ENCODE data around the gene PSMD11.
"Not testable (repeated sequence)": the region's sequence is repeated elsewhere in the genome, so short reads cannot be mapped to it uniquely, and the experiment has no call there.

Gene PSMD11

DNA sequence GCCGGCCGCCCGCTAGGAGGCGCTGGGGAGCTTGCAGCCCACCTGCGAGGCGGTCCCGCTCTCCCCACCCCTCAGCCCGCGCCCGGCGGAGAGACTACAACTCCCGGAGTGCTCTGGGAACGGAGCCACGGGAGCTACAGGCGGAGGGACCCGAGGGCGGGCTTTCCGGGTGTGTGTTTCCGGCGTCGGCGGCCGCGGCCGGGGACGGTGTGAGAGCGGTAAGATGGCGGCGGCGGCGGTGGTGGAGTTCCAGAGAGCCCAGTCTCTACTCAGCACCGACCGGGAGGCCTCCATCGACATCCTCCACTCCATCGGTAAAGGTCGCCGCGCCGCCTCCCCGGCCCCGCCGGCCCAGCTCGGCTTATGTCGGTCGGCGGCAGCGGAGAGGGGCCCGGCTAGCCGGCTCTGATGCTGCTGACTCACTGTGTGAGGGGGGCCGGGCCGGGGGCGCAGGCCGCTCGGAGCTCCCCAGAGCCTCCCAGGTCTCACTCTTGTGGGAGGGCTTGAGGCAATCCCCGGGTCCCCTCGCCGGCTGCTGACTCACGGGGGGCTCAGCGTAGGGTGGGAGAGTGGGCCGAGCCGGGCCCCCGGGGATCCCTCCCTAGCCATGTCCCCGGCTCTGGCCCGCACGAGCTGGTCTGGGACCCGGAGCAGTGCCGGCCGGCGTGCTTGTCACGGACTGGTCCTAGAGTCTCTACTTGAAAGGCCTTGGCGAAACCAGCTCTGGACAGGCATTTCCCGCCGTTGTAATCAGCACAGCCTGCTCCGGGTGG is at the start of gene PSMD11:
TSS of gene PSMD11 (plus strand) at position 210 of the 773 bp plus-strand sequence. CDS start at position 224, 14 bp downstream.
- peak; percentile 98 for DNase-seq

DNA sequence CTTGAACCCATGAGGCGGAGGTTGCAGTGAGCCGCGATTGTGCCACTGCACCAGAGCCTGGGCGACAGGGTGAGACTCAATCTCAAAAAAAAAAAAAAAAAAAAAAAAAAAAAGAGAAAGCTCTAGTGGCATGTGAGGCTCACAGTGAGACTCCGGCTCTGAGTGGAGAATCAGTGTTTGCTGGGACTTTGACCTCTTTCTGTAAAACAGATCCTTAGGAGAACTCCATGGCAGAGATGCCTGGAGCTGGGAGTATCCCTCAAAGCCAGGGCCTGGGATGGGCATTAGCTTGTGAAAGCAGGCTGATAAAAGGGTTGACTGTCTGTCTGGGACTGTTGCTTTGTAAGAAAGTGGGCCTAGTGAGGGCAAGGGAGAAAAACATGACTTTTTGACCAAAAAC is 48.0 kb upstream of the PSMD11 start:
- DNase-seq: no peak

DNA sequence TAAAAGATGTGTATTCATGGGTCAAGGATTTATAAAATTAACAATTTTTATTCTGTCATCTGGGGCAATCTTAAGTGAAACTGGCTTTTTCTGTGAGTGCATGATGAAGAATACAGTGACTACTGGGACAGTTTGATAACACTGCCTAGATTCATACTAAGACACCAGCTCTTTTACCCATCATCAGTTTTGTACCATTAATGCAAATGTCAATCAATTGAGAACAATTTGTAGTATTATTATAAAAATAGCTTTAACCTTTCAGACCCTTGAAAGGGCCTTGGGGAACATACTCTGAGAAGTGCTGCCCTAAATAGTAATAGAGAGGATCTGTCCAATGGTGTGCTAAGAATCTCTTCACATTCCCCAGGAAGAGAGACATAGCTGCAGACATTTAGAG is 45.4 kb upstream of the PSMD11 start:
- no peak for DNase-seq

DNA sequence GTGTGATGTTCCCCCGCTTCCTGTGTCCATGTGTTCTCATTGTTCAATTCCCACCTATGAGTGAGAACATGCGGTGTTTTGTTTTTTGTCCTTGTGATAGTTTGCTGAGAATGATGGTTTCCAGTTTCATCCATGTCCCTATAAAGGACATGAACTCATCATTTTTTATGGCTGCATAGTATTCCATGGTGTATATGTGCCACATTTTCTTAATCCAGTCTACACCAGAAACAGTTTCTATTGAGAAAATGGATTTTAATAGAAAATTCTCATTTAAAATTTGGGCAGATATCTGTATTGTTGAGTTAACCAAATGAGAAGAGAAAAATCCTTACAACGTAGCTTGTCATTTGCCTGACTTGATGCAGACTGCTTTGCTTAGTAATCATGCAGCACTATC is 34.2 kb upstream of the PSMD11 start:
- not testable (repeated sequence) for DNase-seq

DNA sequence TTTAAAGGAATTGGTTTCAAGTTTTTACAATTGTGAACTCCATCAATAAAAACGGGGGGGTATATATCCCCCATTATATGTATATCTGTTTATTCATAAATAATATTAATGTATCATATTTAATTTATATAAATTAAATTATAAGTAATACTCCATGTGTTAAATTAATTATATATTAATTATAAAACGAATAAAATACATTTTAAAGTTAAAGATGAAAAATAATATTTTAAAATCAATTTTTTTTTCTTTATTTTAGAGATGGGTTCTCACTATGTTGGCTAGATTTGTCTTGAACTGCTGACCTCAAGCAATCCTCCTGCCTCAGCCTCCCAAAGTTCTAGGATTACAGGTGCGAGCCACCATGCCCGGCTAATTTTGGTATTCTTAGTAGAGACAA is 17.4 kb upstream of the PSMD11 start:
- no peak for DNase-seq

DNA sequence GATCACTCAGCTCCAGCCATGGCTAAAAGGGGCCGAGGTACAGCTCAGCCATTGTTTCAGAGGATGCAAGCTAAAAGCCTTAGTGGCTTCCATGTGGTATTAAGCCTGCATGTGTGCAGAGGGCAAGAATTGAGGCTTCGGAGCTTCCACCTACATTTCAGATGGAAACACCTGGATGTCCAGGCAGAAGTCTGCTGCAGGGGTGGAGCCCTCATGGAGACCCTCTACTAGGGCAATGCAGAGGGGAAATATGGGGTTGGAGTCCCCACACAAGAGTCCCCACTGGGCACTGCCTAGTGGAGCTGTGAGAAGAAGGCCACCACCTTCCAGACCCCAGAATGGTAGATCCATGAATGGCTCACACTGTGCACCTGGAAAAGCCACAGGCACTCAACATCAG is 14.7 kb upstream of the PSMD11 start:
- no peak for DNase-seq

DNA sequence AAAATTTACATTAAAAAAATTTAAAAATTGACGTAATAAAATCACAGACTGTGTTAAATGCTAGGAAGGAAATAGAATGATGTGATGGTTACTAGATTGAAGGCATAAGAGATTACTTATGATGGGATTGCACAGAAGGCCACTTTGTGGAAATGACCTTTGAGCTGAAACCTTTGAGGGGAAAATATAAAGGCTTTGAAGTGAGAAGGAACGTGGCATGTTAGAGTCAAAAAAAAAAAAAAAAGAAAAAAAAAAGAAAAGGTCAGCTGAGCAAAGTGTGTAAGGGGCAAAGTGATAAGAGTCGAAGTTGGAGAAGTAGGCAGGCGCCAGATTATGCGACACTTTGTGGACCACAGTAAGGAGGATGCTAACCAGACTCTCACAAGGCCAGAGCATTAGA is 3.6 kb upstream of the PSMD11 start:
- peak; percentile 11 for DNase-seq

DNA sequence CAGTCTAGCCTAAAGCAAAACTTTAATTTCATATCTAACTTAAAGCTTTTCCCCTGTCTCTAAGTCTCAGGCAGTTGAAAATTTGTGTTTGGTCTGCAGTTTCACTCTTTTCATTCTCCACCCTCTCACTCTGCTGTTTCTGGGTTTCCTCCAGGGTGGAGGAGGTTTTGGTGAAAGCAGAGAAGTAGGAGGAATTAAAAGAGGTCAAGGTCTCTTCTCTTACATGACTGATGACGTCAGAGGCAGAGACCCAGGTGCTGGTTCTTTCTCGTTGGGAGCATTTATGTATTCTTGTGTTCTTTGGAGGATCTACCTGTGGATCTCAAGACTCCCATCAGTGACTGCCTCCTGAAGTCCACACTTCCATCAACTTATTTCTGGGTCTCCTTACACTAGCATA is 2.4 kb upstream of the PSMD11 start:
- no peak for DNase-seq

DNA sequence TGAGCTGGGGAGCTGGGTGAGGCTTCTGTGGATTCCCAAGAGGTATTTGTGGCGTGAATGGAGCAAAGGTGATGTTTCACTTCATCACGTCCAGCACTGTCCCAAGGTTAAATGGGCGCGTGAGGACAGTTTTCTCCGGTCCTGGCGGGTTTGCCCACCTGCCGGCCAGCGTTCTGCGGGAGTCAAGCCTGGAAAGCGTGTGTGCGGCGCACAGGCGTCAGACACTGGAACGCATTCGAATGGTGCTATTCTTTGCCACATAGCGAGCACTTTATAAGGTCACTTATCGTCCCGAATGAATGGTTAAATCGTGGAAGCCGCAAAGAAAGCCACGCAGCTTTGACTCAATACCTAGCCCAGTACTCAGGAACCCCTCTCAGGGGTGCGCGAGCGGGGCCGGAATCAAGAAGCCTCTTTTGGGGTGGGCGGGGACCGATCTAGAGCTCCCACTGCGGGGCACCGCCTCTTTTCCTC is 446 bp upstream of the PSMD11 start:
- DNase-seq: no peak

DNA sequence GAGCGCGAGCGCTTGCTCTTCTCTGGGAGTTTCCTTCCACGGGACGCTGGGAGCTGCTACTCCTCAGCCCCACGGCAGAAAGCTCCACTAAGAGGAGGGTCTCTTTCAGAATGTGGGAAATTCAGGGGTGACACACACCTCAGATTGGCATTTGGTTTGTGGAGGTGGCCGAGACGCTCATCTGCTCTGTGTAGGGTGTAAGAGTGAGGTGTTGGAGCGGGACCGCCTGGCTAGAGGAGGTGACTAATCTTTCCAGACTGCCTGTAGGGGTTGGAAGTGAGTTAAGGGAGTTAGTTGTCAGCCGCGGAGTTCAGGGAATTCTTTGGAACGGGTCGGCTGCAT is 735 bp downstream of the PSMD11 start:
- DNase-seq: peak; percentile 65

DNA sequence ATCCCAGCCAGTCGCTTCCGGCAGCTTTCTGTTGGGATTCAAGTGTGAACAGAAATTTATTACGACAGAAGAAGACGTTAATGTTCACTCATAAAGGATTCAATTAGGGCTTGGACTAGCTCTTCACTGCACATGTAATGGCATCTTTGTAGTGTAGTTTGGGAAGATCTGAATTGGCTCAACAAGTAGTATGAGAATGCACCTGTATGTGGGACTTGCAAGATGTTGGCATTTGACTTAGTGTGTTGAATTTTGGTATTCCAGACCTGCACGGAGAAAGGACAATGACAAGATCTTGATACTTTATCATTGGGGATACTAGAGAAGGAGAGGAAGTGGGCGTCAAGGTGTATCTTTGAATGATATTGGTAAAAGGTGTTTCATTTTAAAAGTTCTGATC is 1.2 kb downstream of the PSMD11 start:
- peak; percentile 13 for DNase-seq

DNA sequence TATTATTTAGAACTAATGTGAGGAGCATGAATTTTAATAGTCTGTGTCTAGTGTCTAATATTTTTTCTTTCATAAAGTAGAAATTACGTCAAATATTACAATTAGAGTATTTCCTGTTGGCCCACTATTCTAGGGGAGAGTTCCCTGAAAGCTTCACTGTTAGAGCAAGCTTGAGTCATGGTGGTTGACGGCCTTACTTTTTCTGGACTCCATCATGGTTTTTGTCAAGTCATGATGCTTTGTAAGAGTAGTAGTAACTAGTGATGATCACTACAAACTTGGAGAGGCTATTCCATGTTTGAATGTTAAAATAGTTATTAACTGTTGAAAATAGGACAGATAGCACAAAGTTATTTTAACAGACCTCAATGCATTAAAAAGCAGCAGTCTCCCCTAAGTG is 1.7 kb downstream of the PSMD11 start:
- DNase-seq: peak; percentile 48

DNA sequence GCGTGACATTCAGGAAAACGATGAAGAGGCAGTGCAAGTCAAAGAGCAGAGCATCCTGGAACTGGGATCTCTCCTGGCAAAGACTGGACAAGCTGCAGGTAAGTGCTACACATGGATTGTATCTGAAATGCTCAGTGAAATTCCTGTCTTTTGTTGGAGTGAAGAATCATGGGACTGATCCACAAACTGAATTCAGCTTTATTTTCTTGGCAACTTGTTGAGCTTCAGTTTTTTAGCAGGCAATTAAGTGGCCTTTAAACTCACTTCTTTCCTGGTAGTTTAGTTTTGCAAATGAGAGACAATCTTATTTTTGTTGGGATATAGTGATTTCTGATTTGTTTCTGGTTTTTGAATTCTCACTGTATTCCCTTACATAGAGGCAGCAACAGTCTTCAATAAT is 2.6 kb downstream of the PSMD11 start:
- DNase-seq: no peak

DNA sequence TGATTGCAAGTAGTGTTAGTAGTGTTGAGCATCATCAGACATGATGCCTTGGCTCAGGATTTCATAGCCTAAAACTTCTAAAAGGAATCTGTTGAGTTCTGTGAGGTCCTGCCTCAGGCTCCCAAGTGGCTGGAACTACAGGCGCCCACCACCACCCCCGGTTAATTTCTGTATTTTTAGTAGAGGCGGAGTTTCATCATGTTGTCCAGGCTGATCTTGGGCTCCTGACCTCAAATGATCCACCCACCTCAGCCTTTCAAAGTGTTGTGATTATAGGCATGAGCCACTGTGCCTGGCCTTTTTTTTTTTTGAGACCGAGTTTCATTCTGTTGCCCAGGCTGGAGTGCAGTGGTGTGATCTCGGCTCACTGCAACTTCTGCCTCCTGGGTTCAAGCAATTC is 5.7 kb downstream of the PSMD11 start:
- no peak for DNase-seq

DNA sequence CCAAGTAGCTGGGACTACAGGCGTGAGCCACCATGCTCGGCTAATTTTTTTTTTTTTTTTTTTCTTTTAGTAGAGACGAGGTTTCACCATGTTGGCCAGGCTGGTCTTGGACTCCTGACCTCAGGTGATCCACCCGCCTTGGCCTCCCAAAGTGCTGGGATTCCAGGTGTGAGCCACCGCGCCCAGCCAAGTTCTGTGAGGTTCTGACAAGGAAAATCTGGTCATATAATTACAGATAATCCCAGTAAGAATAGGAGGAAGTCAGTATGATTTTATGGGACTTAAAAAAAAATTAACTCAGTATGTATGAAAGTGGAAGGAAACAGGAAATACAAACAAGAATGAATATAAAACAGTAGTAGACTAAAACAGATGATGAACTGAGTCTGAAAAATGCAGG is 6.1 kb downstream of the PSMD11 start:
- DNase-seq: not testable (repeated sequence)

DNA sequence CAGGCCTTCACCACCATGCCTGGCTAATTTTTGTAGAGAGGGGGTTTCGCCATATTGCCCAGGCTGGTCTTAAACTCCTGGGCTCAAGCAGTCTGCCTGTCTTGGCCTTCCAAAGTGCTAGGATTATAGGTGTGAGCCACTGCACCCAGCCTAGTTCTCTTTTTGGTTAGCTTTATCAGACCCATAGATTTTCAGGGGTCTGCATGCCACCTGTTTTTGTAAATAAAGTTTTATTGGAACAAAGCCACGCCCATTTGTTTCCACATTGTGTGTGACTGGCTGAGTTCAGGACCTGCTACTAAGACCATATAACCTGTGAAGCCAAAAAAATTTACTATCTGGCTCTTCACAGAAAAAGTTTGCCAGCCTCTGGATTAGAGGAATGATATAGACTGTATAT is 7.6 kb downstream of the PSMD11 start:
- no peak for DNase-seq

DNA sequence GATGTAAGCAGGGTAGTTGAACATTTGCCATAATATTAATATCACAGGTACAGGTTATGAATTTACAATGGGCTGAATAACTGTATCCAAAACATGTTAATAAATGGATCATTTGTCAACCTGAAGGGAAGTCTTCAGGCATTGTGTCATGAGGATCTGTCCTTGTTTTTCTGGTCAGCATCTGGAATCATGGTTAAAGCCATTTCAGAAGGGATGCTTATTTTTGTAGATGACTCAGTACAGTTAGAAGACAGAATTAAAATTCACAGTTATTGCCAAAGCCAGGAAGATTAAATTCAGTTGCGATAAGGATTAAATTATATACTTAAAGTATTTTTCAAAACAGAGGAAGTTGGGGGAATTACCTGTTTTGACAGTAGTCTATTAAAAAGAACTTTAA is 8.0 kb downstream of the PSMD11 start:
- DNase-seq: no peak

DNA sequence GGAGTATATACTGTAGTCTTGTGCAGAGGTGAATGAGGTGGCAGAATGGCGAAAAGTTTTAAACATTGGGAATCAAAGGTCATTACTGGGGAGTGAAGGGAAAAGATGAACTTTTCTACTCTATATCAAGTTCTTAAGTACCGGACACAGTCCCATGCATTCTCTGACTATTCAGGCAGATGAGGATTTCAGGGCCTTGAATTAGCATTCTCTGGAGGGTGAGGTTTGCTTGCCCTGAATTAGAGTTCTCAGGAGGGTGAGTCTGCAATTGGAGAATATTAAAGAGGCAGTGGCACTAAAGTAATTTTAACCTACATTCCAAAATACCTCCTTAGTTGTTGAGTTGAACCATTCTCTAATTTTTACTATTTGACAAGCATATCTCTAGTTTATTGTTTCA is 9.1 kb downstream of the PSMD11 start:
- no peak for DNase-seq

DNA sequence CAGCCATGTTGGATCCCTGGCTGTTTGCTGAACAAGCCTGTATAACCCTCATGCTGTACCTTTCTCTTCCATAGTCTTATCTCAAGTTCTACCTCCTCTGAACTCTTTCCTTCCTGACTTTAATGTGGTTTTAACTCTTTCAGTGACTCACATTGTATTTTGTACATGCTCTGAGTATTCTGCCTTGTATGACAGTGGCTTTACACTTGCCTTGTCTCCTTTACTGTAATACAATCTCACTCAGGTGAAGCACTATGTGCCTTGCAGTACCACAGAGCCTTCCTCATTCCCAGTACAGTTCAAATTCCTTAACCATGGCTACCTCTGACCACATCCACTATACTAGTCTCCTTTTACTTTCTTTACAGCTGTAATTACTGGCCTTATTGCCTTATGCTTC is 14.1 kb downstream of the PSMD11 start:
- DNase-seq: no peak

DNA sequence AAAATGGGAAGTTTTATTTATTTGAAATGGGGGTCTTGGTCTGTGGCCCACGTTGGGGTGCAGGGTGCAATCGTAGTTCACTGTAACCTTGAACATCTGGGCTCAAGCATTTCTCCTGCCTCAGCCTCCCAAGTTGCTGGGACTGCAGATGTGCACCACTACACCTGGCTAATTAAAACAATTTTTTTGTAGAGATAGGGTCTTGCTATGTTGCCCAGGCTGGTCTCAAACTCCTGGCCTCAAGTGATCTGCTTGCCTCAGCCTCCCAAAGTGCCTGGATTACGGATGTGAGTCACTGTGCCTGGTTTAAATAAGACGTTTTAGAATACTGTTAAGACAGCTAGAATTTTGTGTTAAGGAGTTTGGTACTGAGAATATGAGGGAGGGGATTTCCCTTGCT is 15.7 kb downstream of the PSMD11 start:
- no peak for DNase-seq

DNA sequence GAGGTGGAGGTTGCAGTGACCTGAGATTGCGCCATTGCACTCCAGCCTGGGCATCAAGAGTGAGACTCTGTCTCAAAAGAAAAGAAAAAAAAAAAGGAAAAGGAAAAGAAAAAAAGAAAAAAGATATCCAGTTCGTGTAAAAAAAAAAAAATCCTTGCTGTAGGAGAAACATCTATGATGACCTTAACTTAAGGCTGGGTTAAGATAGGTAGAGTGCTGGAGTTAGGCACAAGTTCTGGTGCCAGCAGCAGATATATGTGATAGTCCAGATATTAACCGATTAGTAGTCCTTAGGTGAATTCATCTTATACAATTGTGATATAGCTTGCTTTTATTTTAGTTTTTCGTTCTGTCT is 17.2 kb downstream of the PSMD11 start:
- DNase-seq: no peak

DNA sequence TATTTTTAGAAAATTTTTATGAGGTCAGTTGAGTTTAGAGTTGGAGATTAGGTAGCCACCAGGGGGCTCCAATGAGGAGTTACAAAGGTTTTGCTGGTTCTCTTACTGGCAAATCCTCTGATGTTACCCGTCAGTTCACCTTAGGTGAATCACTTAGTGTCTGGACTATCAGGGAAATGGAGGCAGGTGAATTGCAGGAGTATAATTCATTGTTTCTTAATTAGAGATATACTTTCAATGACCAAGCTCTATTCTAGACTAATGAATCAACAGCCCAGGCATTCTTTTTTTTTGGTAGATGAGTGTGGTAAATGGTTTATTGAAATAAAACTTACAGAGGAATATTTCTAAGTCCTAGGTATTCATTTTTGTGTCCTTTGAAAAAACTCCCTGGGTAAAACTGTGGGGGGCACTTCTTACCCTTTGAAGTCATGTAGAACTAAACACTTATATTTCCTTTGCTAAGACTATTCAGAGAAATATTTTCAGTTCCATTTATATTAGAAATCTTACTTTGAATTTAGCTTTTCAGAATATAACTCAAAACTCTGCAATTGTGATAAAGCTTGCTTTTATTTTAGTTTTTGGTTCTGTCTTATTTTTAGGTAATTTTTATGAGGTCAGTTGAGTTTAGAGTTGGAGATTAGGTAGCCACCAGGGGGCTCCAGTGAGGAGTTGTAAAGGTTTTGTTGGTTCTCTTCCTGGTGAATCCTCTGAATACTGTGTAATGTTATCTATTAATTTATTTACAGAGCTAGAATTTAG is 17.7 kb downstream of the PSMD11 start:
- DNase-seq: peak; percentile 91

DNA sequence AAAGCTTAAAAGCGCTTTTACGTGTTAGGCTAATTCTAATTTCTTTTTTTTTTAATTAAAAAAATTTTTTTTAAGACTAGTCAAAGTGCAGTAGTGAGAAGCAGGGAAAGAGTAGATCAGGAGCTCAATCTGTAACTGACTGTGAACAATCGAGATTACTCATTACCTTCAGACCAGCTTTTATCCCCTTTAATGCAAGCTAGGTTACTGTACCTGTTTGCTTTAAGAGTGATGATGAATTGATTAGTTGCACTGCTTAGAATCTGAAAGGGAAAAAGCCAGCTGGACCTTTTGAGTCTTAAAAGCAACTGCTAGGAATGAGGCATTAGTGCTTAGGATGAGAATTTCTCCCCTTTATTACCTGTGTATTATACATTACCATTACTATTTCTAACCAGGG is 19.0 kb downstream of the PSMD11 start:
- no peak for DNase-seq

DNA sequence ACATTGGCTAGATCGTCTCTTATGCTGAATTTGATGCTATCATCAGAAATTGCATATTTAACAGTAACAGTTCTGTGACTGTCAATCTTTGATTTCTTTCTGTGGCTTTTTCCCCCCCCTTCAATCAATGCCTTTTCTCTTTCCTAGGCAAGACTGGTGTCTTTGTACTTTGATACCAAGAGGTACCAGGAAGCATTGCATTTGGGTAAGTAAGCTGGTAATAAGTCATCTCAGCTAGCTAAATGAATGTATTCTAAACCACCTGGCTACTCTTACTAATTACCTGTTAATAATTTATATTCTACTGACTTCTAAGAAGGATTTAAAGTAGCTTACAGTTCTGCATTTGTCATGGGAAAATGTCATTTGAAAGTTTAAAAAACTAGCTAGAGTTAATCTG is 20.1 kb downstream of the PSMD11 start:
- DNase-seq: no peak

DNA sequence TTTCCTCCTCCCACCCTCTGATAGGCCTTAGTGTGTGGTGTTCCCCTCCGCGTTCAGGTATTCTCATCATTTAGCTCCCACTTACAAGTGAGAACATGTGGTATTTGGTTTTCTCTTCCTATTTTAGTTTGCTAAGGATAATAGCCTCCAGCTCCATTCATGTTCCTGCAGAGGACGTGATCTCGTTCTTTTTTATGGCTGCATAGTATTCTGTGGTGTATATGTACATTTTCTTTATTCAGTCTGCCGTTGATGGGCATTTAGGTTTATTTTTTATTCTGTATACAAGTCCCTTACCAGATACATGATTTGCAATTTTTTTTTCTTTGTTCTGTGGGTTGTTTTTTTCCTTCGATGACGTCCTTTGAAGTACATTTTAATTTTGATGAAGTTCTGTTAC is 23.6 kb downstream of the PSMD11 start:
- no peak for DNase-seq
